ENCODE results near the gene MEX3D.

The MEX3D gene

GRCh38 chr19:1575323-1576241, 7.5 kb upstream of the MEX3D start:
- DNase-seq, result no peak
- intact Hi-C loops (cut with DNase I), result no loop called here

GRCh38 chr19:1574354-1575136, 6.4 kb upstream of the MEX3D start:
- no peak for DNase-seq
- intact Hi-C loops (cut with DNase I), result no loop called here

GRCh38 chr19:1572795-1573194, 4.7 kb upstream of the MEX3D start:
- intact Hi-C loops (cut with DNase I), result no loop called here
- DNase-seq, result no peak

GRCh38 chr19:1571358-1571757, 3.2 kb upstream of the MEX3D start:
- intact Hi-C loops (cut with DNase I), result no loop called here
- no peak for DNase-seq

GRCh38 chr19:1570836-1571235, 2.7 kb upstream of the MEX3D start:
- intact Hi-C loops (cut with DNase I), result no loop called here
- no peak for DNase-seq

- no peak for DNase-seq
- intact Hi-C loops (cut with DNase I), result loop anchor here (5.0 kb wide), 2 partner anchors 37 to 82 kb away; partner anchors contain the start of genes TCF3 and UQCR11
Observed at GRCh38 chr19:1569997-1570396, 1.9 kb upstream of the MEX3D start.

GRCh38 chr19:1567848-1568227, 287 bp downstream of the MEX3D start:
- intact Hi-C loops (cut with DNase I), result loop anchor here (5.0 kb wide), 2 partner anchors 39 to 84 kb away; partner anchors contain the start of genes TCF3 and UQCR11

GRCh38 chr19:1567116-1567847, 843 bp downstream of the MEX3D start:
- intact Hi-C loops (cut with DNase I), result loop anchor here (5.0 kb wide), 2 partner anchors 40 to 85 kb away; partner anchors contain the start of genes TCF3 and UQCR11
- DNase-seq, result no peak

More at GRCh38 chr19:1567848-1568227, 287 bp downstream of the MEX3D start:
- DNase-seq, result no peak

GRCh38 chr19:1566392-1567115, 1.6 kb downstream of the MEX3D start:
- DNase-seq, result peak; percentile 77 to 97 (median 84)
- intact Hi-C loops (cut with DNase I), result loop anchor here (5.0 kb wide), 2 partner anchors 41 to 86 kb away; partner anchors contain the start of genes TCF3 and UQCR11

GRCh38 chr19:1563251-1563650, 4.9 kb downstream of the MEX3D start:
- intact Hi-C loops (cut with DNase I), result no loop called here
- DNase-seq, result no peak

- no peak for DNase-seq
- intact Hi-C loops (cut with DNase I), result no loop called here
Observed at GRCh38 chr19:1561236-1561842, 6.8 kb downstream of the MEX3D start.

GRCh38 chr19:1560286-1560882, 7.7 kb downstream of the MEX3D start:
- peak in 1 of 10 donors; percentile 61 for DNase-seq
- intact Hi-C loops (cut with DNase I), result no loop called here

- intact Hi-C loops (cut with DNase I), result no loop called here
- no peak for DNase-seq
Observed at GRCh38 chr19:1558552-1558951, 9.6 kb downstream of the MEX3D start.

- peak in 1 of 10 donors; percentile 65 for DNase-seq
- intact Hi-C loops (cut with DNase I), result no loop called here
Observed at GRCh38 chr19:1556390-1557070, 11.6 kb downstream of the MEX3D start.

- DNase-seq, result peak in 1 of 10 donors; percentile 69
- intact Hi-C loops (cut with DNase I), result no loop called here
Observed at GRCh38 chr19:1555487-1556389, 12.4 kb downstream of the MEX3D start.

- intact Hi-C loops (cut with DNase I), result no loop called here
- DNase-seq, result no peak
Observed at GRCh38 chr19:1554968-1555367, 13.2 kb downstream of the MEX3D start.

GRCh38 chr19:1553415-1553814, 14.7 kb downstream of the MEX3D start:
- intact Hi-C loops (cut with DNase I), result no loop called here
- no peak for DNase-seq
